ENCODE measurements around the gene SPACA4. TPM values are rescaled to one million over a fixed set of nuclear protein-coding genes. Genes with fewer than 3 reads are reported as not detected.
A peak's percentile ranks its signal among the peaks of the same experiment; 100 is the strongest.

The SPACA4 gene
- total and polyA plus RNA-seq, 9 of the 15 experiments (the other 6 are each of a cell fraction or from before 2014, with no cell fraction given): not detected

- no peak for TF ChIP-seq UBTF (IDR thresholded peaks at IDR 0.05; ENCODE audit: borderline replicate concordance in 1 of 2, low read depth in 2 of 2, low read length in 2 of 2)
- TF ChIP-seq KAT8 (IDR thresholded peaks at IDR 0.05; ENCODE audit: low read depth): no peak
- TF ChIP-seq SAP30 (IDR thresholded peaks at IDR 0.05; ENCODE audit: borderline replicate concordance, insufficient read depth, low read depth, low read length, poor library complexity, severe bottlenecking): no peak
- TF ChIP-seq RFX7 (CRISPR knock-in tag; IDR thresholded peaks at IDR 0.05): no peak
- TF ChIP-seq ESRRA (IDR thresholded peaks at IDR 0.05; ENCODE audit: borderline replicate concordance, low read depth): no peak
- TF ChIP-seq HMG20B (CRISPR knock-in tag; IDR thresholded peaks at IDR 0.05): no peak
- TF ChIP-seq NCOR1 (IDR thresholded peaks at IDR 0.05): peak; percentile 16; the same call in 1 of the 2 replicates
- no peak for TF ChIP-seq TARDBP (IDR thresholded peaks at IDR 0.05)
- TF ChIP-seq, protein P1, sequence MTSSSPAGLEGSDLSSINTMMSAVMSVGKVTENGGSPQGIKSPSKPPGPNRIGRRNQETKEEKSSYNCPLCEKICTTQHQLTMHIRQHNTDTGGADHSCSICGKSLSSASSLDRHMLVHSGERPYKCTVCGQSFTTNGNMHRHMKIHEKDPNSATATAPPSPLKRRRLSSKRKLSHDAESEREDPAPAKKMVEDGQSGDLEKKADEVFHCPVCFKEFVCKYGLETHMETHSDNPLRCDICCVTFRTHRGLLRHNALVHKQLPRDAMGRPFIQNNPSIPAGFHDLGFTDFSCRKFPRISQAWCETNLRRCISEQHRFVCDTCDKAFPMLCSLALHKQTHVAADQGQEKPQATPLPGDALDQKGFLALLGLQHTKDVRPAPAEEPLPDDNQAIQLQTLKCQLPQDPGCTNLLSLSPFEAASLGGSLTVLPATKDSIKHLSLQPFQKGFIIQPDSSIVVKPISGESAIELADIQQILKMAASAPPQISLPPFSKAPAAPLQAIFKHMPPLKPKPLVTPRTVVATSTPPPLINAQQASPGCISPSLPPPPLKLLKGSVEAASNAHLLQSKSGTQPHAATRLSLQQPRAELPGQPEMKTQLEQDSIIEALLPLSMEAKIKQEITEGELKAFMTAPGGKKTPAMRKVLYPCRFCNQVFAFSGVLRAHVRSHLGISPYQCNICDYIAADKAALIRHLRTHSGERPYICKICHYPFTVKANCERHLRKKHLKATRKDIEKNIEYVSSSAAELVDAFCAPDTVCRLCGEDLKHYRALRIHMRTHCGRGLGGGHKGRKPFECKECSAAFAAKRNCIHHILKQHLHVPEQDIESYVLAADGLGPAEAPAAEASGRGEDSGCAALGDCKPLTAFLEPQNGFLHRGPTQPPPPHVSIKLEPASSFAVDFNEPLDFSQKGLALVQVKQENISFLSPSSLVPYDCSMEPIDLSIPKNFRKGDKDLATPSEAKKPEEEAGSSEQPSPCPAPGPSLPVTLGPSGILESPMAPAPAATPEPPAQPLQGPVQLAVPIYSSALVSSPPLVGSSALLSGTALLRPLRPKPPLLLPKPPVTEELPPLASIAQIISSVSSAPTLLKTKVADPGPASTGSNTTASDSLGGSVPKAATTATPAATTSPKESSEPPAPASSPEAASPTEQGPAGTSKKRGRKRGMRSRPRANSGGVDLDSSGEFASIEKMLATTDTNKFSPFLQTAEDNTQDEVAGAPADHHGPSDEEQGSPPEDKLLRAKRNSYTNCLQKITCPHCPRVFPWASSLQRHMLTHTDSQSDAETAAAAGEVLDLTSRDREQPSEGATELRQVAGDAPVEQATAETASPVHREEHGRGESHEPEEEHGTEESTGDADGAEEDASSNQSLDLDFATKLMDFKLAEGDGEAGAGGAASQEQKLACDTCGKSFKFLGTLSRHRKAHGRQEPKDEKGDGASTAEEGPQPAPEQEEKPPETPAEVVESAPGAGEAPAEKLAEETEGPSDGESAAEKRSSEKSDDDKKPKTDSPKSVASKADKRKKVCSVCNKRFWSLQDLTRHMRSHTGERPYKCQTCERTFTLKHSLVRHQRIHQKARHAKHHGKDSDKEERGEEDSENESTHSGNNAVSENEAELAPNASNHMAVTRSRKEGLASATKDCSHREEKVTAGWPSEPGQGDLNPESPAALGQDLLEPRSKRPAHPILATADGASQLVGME (CRISPR knock-in tag; IDR thresholded peaks at IDR 0.05): 0 out of 2 replicates have a peak, but pooled peaks have one; percentile 35
- TF ChIP-seq, protein P2, sequence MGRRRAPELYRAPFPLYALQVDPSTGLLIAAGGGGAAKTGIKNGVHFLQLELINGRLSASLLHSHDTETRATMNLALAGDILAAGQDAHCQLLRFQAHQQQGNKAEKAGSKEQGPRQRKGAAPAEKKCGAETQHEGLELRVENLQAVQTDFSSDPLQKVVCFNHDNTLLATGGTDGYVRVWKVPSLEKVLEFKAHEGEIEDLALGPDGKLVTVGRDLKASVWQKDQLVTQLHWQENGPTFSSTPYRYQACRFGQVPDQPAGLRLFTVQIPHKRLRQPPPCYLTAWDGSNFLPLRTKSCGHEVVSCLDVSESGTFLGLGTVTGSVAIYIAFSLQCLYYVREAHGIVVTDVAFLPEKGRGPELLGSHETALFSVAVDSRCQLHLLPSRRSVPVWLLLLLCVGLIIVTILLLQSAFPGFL (CRISPR knock-in tag; IDR thresholded peaks at IDR 0.05): no peak
- TF ChIP-seq ZKSCAN1 (IDR thresholded peaks at IDR 0.05; ENCODE audit: low read depth, low read length): no peak
- no peak for TF ChIP-seq TSC22D4 (tag; IDR thresholded peaks at IDR 0.05)
- no peak for TF ChIP-seq POLR2B (IDR thresholded peaks at IDR 0.05; ENCODE audit: low read depth, partially characterized antibody)
- TF ChIP-seq, protein P3, sequence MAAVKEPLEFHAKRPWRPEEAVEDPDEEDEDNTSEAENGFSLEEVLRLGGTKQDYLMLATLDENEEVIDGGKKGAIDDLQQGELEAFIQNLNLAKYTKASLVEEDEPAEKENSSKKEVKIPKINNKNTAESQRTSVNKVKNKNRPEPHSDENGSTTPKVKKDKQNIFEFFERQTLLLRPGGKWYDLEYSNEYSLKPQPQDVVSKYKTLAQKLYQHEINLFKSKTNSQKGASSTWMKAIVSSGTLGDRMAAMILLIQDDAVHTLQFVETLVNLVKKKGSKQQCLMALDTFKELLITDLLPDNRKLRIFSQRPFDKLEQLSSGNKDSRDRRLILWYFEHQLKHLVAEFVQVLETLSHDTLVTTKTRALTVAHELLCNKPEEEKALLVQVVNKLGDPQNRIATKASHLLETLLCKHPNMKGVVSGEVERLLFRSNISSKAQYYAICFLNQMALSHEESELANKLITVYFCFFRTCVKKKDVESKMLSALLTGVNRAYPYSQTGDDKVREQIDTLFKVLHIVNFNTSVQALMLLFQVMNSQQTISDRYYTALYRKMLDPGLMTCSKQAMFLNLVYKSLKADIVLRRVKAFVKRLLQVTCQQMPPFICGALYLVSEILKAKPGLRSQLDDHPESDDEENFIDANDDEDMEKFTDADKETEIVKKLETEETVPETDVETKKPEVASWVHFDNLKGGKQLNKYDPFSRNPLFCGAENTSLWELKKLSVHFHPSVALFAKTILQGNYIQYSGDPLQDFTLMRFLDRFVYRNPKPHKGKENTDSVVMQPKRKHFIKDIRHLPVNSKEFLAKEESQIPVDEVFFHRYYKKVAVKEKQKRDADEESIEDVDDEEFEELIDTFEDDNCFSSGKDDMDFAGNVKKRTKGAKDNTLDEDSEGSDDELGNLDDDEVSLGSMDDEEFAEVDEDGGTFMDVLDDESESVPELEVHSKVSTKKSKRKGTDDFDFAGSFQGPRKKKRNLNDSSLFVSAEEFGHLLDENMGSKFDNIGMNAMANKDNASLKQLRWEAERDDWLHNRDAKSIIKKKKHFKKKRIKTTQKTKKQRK (IDR thresholded peaks at IDR 0.05; ENCODE audit: borderline replicate concordance, low read depth, low read length): no peak
Observed at GRCh38 chr19:48619692-48620585, 13.4 kb downstream of the SPACA4 start (continued).
